ENCODE data around the gene ELL.

DNA sequence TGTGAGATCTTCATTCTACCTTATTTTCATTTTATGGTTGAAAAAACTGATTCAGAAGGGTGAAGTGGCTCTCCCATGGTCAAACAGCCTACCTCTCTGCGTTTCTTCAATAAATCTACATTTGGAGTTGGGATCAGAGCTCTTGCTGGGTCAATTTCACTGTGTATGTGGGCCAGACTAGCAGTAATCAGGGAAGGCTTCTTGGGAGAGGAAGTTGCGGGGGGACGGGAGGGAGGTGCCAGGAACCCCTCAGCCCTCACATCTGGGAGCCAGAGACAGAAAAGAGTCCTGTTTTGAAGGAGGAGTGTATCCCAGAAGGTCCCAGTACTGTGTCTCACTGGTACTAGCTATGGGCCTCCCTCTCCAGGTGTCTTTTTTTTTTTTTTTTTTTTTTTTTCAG, 36.7 kb upstream of the ELL start:
- TF ChIP-seq YY1 (IDR thresholded peaks at IDR 0.05; ENCODE audit: insufficient read depth, insufficient read length), result no peak
- TF ChIP-seq ZNF274 (IDR thresholded peaks at IDR 0.05; ENCODE audit: low read depth, low read length), result no peak
- no peak for TF ChIP-seq SUZ12 (IDR thresholded peaks at IDR 0.05; ENCODE audit: extremely low read depth, insufficient read depth, insufficient read length)
